Right kidney (tissue), 1 donor: ENCODE measurements around the gene MIA3.

ENCODE experiments used
- DNase-seq: peaks from one replicate; pipeline ENCODE4 v3.0.0-alpha.2; 2016

The MIA3 gene

DNA sequence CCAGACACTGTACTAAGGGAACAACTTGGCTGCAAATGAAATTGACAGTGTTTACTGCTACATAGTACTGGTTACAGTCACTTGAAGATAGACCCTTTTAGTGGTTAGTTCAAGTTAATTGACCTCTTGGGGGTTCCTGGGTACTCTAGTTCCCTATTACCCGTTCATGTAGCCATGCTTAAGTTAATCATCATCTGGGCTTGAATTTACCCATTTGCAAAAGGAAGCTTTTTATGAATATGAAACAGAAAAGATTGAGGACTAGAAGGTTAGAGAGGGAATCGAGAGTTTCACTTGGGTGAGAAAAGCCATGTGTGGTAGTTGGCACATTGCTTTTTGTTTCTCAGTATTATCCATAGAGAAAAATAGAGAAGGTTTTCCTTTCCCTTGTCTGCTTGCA is 2.7 kb downstream of the MIA3 start:
- no peak for DNase-seq

DNA sequence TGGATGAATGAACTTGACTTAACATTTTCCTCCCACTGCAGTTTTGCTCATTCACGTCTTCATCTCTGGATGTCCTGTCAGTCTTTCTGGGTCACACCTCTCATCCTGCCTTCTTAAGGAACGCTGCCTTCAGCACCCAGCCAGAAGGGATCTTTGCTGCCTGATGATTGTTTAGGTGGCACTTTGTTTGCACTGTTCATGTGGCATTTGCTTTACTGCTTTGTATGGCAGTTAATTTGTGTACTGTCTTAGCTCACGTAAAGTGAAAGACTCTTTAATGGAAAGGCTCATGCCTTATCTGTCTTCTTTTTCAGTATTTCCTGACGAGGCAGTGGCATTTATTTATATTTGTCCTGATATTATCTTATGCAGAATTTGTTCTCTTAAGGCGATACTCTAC is 4.9 kb downstream of the MIA3 start:
- no peak for DNase-seq

DNA sequence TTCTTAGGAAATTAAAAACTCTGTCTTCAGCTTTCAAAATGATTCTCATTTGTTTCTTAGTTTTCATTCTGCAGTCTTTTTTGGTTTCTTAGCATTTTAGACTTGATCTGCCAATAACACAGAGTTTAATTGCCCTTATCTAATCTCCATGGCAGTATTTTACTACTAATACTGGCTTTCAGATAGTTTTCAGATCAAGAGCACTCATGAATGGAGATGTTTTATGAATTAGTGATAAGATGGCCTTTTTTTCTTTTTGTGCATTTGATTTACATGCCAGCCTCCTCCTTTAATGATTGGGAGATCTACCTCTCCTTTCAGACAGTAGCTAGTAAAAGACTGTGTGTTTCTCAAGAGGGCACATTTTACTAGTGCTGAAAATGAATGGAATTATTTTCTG is 5.6 kb downstream of the MIA3 start:
- DNase-seq = no peak

DNA sequence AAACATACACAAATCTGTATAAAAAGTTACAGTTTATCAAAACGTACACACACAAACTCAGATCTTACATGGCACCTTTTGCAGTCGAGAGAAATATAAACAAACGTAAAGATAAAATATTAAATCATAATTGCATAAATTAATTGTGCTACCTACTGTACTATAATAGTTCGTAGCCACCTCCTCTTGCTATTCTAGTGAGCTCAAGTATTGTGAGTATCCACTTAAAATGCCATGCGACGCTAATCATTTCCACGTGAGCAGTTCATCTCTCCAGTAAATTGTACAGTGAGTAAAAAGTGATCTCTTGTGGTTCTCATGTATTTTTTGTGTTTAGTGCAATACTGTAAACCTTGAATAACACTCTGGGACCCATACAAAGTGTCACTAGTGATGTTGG is 6.3 kb downstream of the MIA3 start:
- no peak for DNase-seq

DNA sequence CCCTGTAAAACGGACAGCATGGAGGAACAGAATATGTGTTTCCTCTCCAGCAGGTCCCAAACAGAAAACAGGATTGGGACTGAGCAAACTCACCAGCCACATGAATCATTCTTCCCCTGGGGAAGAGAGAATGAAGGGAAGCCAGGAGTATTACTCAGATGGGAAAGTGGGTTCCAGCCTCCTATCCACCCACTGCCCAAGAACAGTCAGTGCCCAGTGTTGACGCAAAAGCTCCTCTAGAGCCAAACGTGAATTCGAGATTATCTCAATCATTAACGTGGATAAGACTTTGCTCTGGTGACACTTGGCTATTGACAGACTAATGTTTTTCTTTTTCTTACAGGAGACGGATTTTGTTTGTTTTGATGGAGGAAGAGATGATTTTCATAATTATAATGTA is 9.3 kb downstream of the MIA3 start:
- DNase-seq = no peak

DNA sequence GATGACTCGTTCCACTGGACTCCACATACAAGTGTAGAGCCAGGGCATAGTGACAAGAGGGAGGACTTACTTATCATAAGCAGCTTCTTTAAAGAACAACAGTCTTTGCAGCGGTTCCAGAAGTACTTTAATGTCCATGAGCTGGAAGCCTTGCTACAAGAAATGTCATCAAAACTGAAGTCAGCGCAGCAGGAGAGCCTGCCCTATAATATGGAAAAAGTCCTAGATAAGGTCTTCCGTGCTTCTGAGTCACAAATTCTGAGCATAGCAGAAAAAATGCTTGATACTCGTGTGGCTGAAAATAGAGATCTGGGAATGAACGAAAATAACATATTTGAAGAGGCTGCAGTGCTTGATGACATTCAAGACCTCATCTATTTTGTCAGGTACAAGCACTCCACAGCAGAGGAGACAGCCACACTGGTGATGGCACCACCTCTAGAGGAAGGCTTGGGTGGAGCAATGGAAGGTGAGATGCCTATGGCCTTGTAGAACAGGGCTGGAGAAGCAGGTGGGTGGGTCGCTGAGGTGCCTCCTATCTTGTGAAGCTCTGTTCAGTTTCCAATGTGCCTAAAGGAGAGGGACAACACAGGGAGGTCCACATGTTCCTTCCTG is 12.1 kb downstream of the MIA3 start:
- no peak for DNase-seq

DNA sequence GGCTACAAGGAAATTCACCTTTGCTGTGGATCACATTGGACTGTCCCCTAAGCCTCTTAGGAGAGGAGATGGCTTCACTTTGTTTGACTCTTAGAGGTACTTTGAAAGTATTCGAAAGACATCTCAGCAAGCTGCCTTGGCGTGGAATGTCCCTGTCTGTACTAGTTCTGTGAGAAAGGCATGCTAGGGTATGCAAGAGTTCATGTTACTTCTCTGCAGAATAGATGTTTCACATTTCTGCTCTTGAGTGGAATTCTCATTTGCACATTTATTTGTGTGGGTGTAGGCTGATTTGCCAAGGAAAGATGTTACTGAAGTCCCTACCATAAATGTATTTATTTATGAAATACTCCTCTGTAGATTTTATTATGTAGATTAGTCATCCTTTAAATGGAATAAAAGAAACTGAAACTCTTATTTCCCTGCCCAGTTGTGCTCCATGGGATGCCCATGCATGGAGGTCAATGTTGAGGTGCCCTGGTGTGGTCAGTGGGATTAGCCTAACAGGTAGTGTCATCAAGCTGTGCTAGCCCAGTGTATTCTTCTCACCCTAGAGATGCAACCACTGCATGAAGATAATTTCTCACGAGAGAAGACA is 13.8 kb downstream of the MIA3 start:
- no peak for DNase-seq

DNA sequence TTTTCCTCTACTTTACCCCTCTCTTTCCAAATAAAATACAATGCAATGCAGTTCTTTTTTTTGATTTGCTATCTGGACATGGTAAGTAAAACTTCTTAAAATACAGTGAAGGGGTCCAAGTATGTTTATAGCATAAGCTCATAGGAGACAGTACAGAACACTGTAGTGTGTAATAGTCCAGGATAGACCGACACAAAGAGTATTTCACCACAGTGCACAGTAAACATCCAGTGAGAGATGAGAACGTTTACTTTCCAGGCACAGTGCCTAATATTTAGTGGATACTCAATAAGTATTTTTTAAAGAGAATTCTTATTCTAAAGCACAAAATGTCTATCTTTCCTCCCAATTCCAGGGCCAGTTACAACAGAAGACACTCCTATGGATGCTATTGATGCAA is 14.9 kb downstream of the MIA3 start:
- no peak for DNase-seq

DNA sequence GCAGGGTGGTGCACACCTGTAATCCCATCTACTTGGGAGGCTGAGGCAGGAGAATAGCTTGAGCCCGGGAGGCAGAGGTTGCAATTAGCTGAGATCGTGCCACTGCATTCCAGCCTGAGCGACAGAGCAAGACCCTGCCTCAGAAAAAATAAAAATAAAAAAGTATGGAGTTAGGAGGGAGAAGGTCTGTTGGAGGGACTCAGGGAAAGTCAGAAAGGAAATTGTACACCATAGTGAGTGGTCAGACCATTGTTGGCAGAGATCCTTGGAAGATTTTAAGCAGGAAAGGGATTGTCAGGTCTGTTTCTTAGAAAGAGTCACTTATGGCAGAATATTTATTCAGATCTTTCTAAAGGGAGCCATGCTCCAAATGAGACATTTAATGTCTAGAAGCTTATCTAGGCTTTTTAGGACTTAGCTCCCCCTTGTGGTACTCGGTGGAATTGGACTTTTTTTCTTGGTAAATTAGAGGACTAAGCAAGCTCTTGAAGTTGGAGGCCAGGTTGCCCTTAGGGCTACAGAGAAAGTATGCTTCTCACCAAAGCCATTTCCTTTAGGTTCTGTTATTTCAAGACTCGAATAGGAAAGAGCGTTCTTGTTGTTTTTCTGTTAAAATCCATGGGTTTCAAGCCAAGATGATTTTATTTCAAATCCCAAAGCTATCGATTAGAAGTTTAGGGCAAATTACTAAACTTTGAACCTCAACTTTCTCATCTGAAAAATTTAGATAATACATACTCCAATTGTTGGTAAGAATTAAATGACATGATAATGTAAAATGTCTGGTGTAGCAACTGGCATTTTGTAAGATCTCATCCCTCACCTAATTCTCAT is 16.5 kb downstream of the MIA3 start:
- peak; percentile 18 for DNase-seq

DNA sequence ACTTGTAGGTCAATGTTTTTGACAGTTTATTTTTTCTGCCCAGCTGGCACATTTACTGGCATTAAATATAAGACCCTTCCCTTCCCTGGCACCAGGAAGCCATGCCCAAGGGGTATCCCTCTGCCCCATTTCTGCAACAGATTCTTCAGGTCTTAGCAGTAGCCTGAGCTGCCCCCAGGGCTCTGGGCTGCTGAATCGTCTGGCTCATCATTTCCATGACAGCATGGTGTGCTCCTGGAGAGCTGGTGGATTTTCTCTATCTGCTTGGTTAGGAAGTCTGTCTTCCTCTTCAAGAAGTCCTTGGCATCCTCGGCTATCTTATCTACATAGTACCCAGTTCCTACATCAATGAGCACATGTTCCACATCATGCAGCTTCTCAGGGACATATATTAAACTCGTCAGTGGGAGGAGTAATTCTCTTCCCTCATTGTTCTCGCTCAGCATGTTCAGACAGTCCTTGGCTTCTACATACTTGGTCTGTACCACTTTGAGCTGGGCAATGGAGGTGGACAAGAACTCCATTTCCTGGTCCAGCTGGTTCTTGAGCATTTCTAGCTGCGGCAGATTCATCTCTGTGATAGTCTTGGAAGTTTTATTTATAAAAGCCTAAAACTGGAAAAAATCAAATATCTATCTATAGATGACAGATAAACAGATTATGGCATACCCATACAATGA is 23.5 kb downstream of the MIA3 start:
- no peak for DNase-seq

DNA sequence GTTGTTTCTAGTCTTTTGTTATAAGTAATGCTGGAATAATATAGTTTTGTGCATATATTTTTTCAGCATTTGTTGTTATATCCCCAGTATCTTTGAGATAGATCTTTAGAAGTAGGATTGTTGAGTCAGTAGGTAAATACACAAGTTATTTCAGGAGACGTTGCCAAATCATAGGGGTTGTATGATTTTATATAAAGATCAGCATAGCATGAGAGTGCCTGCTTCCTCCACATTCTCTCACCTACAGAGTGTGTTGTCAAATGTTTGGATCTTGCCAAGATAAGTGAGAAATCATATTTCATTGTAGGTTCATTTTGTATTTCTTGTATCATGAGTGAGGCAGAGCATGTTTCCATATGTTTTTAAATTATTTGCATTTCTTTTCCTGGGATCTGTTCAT is 24.6 kb downstream of the MIA3 start:
- no peak for DNase-seq

DNA sequence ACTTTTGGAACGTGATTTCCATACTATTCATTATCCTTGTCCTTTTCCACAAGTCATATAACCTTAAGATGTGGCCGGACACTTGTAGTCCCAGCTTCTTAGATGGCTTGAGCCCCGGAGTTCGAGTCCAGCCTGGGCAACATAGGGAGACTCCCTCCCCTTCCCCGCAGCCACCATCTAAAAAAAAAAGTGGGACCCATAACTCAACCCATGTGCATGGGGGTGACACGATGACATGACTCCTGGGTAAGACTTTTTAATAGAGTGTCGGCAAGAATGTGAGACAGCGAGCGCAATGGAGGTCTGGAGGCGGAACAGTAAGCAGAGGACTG is 25.7 kb downstream of the MIA3 start:
- no peak for DNase-seq

DNA sequence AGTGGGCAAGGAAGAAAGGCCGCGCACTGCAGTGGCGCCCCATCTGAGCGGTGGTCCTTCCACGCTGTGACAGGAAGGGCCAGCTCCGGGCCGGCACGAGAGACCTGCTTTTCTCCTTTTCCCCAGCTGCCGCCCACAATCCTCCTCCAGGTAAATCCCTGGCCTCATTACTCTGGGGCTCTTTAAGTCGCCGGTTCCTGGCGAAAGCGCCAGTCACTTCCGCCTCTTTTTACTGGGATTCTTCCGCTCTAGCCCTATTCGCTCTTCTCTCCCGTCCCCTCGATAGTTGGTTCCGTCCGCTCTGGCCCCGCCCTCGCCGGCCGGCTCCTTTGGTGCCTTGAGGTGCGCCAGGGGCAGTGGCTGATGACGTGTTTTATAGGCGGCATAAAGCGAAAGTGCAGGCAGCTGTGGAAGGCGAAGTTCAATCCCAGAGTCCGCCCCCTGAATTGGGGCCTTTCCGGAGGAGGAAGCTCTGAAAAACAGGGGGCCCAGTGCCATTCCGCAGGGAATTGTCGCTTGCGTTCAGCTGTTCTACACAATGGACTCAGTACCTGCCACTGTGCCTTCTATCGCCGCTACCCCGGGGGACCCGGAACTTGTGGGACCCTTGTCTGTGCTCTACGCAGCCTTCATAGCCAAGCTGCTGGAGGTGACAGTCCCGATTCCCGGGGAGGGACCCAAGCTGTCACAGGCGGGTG is 26.2 kb downstream of the MIA3 start:
- DNase-seq = peak; percentile 95

DNA sequence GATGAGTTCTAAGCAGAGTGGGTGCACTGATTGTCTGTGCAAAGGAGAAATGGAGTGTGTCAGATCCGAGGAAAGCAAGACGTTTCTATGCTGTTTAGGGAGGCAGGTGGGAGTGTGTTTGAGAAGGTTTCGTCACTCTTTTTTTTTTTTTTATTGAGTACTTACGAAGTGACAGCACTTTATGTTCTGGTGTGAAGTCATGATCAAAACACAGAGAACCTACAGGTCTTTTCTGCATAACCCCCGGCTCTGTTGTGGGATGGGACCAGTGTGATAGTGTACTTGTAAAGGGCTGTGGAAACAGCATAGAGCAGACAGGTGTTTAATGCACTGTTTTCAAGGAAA is 26.7 kb downstream of the MIA3 start:
- DNase-seq = no peak

DNA sequence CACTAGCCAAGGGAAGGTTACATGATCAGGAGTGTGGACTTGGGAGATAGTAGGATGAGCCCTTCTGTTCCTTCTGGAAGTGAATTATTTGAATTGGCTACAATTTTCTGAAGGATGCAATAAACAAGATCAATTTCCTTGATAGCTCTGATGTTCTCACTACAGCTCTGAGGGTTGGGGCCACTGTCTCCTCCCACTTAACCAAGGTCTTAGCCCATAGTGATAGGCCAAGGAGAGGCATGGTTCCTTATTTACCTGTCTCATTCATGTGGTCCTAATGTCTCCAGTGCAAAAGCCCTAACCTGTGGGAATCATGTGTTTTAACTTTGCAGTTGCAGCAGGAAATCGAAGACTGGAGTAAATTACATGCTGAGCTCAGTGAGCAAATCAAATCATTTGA is 34.8 kb downstream of the MIA3 start:
- DNase-seq = no peak

DNA sequence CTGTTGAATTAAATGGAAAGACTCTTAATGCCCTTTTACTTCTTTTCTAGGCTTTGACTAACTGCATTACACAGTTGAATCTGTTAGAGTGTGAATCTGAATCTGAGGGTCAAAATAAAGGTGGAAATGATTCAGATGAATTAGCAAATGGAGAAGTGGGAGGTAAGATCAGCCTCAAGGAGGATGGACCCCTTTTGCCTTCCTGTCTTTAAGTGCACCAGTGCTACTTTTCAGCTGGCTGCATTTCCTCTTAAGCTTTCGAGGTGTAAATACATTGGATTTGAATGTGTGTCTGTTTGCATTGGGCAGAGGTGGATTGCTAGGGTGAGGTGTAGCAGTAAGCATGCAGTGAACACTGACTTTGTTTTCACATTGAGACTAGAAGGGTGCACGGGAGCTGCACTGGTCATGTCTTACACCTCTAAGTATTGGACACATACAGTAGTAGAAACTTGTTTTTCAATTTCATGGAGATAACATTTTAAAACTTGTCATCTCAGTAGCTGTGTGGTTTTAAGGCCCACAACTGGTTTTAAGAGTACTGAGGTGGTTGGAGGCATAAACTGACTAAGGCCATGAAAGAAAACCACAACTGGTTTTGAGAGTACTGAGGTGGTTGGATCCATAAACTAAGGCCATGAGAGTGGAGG is 35.4 kb downstream of the MIA3 start:
- DNase-seq = no peak

DNA sequence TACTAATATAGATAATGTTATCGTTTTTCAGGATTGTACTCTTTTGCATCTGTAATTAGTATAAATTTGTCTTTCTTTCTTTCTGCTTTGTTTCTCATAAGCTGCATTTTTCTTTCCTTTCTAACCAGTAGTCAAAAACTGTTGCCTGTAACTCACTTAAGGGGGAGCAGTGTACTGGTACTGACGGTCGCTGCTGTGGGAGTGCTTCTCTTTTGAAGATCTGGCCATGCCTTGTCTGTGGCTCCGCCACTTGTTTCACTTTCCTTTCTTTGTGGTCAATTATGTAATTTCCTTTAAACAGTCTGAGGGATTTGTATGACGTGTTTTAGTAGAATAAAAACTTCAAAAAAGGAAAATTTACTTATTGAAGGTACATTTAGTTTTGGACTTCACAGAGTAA is 37.0 kb downstream of the MIA3 start:
- no peak for DNase-seq

DNA sequence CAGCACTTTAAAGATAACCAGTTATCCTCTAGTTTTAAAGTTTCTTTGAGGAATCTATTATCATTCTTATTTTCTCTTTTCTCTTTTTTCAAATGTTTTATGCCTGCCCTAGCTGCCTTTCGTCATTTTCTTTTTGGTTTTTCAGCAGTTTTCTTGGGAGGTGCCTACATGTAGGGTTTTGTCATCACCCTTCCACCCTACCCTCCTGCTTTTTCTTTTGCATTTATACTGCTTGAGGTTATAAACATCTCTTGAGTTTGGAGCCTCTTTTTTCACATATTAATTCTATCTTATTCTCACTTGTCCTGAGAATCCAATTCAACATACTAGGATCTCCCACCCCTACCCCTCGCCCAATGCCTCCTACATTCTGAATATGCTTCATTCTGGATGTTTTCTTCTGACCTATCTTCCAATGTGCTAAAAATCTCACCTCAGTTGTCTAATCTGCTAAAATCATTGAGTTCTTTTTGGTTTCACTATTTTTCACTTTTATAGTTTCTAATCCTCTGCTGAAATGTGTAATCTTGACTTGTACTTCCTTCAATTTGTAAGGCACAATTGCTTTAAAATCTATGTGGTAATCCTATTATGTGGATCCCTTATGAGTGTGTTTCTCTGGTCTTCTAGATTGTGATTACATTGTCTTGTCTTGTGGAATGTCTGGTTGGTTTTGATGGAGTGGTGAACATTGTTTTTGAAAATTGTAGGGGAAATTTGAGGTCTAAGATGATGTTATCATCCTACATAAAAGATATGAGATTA is 38.7 kb downstream of the MIA3 start:
- DNase-seq = no peak

DNA sequence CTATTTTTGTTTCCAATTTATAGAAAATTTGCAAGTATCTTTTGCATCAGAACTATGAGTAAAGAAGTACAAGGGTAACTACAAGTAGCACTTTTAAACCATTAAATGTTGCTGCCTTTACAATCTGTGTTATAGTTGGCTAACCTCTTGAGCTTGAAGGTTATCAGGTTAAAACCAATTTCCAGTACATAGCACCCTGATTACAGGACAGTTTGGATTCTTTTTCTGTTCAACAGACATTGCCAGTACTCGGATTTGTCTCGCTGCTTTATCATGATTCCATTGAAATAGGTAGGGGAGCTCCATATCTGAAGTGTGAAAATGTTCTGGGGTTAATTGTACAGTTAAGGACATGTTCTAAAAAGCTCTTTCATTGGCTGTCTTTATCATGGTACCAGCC is 40.0 kb downstream of the MIA3 start:
- DNase-seq = no peak

DNA sequence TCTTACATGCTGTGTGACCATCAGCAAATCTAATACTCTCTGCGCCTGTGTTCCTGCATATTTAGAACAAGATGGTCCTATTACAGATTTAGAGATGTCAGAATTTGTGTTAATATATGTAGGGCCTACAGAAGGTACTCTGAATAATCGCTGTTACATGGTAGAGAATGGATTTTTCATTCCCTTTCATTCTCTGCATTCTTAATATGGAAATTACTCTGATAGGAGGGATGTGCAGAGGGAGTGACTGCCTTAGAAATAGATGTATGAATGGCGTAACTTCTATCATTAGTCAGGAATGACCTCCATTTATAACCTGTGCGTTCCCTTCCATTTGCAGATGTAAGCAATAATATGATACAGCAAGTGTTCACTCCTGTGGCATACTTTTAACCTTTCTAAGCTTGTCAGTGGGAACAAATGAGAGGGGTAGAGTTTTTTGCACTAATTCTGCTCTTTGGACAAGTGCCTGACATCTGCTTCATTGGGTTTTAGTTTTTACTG is 45.6 kb downstream of the MIA3 start:
- no peak for DNase-seq

DNA sequence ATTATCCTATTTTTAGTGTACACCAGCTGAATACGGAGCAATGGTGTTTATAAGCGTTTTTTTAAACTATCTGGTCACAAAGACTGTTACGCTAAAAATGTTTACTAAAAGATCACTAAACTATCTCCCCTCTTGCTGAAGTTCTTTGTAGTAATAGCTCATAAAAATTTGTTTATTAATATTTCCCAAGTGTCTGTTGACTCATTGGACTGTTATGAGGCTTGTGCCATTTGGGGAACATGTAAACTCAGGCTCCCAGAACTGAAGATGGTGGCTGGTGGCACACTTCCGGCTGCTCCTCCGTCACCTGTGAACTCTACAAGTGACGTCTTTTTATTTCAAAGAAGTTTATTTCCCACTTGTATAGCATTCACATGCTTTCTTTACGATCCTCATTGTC is 48.1 kb downstream of the MIA3 start:
- DNase-seq = no peak
